Measurements from ENCODE around the gene KIF26A.

Gene KIF26A

GRCh38 chr14:104114421-104115130, 23.8 kb upstream of the KIF26A start:
- Histone ChIP-seq H3K4me1 (ENCODE audit: control insufficient read depth in 2 of 2, insufficient read depth in 2 of 2, low read length in 2 of 2) (peaks cover 7 to 12% of the 10 kb centered on the region in 2 donors), H3K4me3 (ENCODE audit: low read length in 2 of 2) (no peak overlapping the region), H3K27ac (ENCODE audit: low read depth in 2 of 2, low read length in 2 of 2) (no peak overlapping the region)

GRCh38 chr14:104115131-104115600, 23.2 kb upstream of the KIF26A start:
- H3K27me3 ChIP-seq (ENCODE audit: control insufficient read depth in 2 of 2, insufficient read depth in 2 of 2, low read length in 2 of 2) = peaks cover 0 to 10% of the 10 kb centered on the region in 2 donors
- peaks cover 7 to 12% of the 10 kb centered on the region in 2 donors for H3K4me1 ChIP-seq (ENCODE audit: control insufficient read depth in 2 of 2, insufficient read depth in 2 of 2, low read length in 2 of 2)
- H3K9me3 ChIP-seq (ENCODE audit: control insufficient read depth in 2 of 2, low read length in 2 of 2) = no peaks in the 10 kb centered on the region
- no peak overlapping the region for H3K4me3 ChIP-seq (ENCODE audit: low read length in 2 of 2)
- H3K9ac ChIP-seq (ENCODE audit: low read depth in 1 of 2, low read length in 2 of 2) = no peak overlapping the region
- no peaks in the 10 kb centered on the region for H3K36me3 ChIP-seq (ENCODE audit: control insufficient read depth in 2 of 2, insufficient read depth in 2 of 2, low read length in 2 of 2)
- H3K27ac ChIP-seq (ENCODE audit: low read depth in 2 of 2, low read length in 2 of 2) = no peak overlapping the region

More at GRCh38 chr14:104114421-104115130, 23.8 kb upstream of the KIF26A start:
- H3K9me3 ChIP-seq (ENCODE audit: control insufficient read depth in 2 of 2, low read length in 2 of 2) = no peaks in the 10 kb centered on the region
- no peaks in the 10 kb centered on the region for H3K36me3 ChIP-seq (ENCODE audit: control insufficient read depth in 2 of 2, insufficient read depth in 2 of 2, low read length in 2 of 2)
- no peak overlapping the region for H3K9ac ChIP-seq (ENCODE audit: low read depth in 1 of 2, low read length in 2 of 2)
- H3K27me3 ChIP-seq (ENCODE audit: control insufficient read depth in 2 of 2, insufficient read depth in 2 of 2, low read length in 2 of 2) = peaks cover 0 to 10% of the 10 kb centered on the region in 2 donors

- peak overlapping the region; percentile 88 to 89 for H3K27ac ChIP-seq (ENCODE audit: low read depth in 2 of 2, low read length in 2 of 2)
Measured at GRCh38 chr14:104115691-104116287, 22.6 kb upstream of the KIF26A start.

GRCh38 chr14:104116288-104116755, 22.1 kb upstream of the KIF26A start:
- peaks cover 7 to 10% of the 10 kb centered on the region in 2 donors for H3K4me1 ChIP-seq (ENCODE audit: control insufficient read depth in 2 of 2, insufficient read depth in 2 of 2, low read length in 2 of 2)
- no peaks in the 10 kb centered on the region for H3K9me3 ChIP-seq (ENCODE audit: control insufficient read depth in 2 of 2, low read length in 2 of 2)
- H3K9ac ChIP-seq (ENCODE audit: low read depth in 1 of 2, low read length in 2 of 2) = peak overlapping the region; percentile 77 to 79
- peak overlapping the region; percentile 88 to 89 for H3K27ac ChIP-seq (ENCODE audit: low read depth in 2 of 2, low read length in 2 of 2)
- no peaks in the 10 kb centered on the region for H3K36me3 ChIP-seq (ENCODE audit: control insufficient read depth in 2 of 2, insufficient read depth in 2 of 2, low read length in 2 of 2)
- peak overlapping the region; percentile 71 to 76 for H3K4me3 ChIP-seq (ENCODE audit: low read length in 2 of 2)
- H3K27me3 ChIP-seq (ENCODE audit: control insufficient read depth in 2 of 2, insufficient read depth in 2 of 2, low read length in 2 of 2) = peaks cover 0 to 7% of the 10 kb centered on the region in 2 donors

More at GRCh38 chr14:104115691-104116287, 22.6 kb upstream of the KIF26A start:
- H3K27me3 ChIP-seq (ENCODE audit: control insufficient read depth in 2 of 2, insufficient read depth in 2 of 2, low read length in 2 of 2) = peaks cover 0 to 10% of the 10 kb centered on the region in 2 donors
- no peaks in the 10 kb centered on the region for H3K9me3 ChIP-seq (ENCODE audit: control insufficient read depth in 2 of 2, low read length in 2 of 2)
- peak overlapping the region; percentile 77 to 79 for H3K9ac ChIP-seq (ENCODE audit: low read depth in 1 of 2, low read length in 2 of 2)
- peak overlapping the region; percentile 71 to 76 for H3K4me3 ChIP-seq (ENCODE audit: low read length in 2 of 2)
- H3K4me1 ChIP-seq (ENCODE audit: control insufficient read depth in 2 of 2, insufficient read depth in 2 of 2, low read length in 2 of 2) = peaks cover 7 to 12% of the 10 kb centered on the region in 2 donors
- H3K36me3 ChIP-seq (ENCODE audit: control insufficient read depth in 2 of 2, insufficient read depth in 2 of 2, low read length in 2 of 2) = no peaks in the 10 kb centered on the region

GRCh38 chr14:104116756-104117340, 21.5 kb upstream of the KIF26A start:
- Histone ChIP-seq H3K36me3 (ENCODE audit: control insufficient read depth in 2 of 2, insufficient read depth in 2 of 2, low read length in 2 of 2) (no peaks in the 10 kb centered on the region), H3K9me3 (ENCODE audit: control insufficient read depth in 2 of 2, low read length in 2 of 2) (no peaks in the 10 kb centered on the region), H3K4me3 (ENCODE audit: low read length in 2 of 2) (peak overlapping the region; percentile 71 to 76), H3K27ac (ENCODE audit: low read depth in 2 of 2, low read length in 2 of 2) (peak overlapping the region; percentile 88 to 89), H3K9ac (ENCODE audit: low read depth in 1 of 2, low read length in 2 of 2) (peak overlapping the region; percentile 77 to 79), H3K27me3 (ENCODE audit: control insufficient read depth in 2 of 2, insufficient read depth in 2 of 2, low read length in 2 of 2) (peaks cover 0 to 7% of the 10 kb centered on the region in 2 donors), H3K4me1 (ENCODE audit: control insufficient read depth in 2 of 2, insufficient read depth in 2 of 2, low read length in 2 of 2) (peaks cover 7 to 9% of the 10 kb centered on the region in 2 donors)

GRCh38 chr14:104117341-104118005, 20.9 kb upstream of the KIF26A start:
- Histone ChIP-seq H3K4me3 (ENCODE audit: low read length in 2 of 2) (peak overlapping the region; percentile 60 to 69), H3K9ac (ENCODE audit: low read depth in 1 of 2, low read length in 2 of 2) (peak overlapping the region in 1 of 2 donors; percentile 77), H3K27me3 (ENCODE audit: control insufficient read depth in 2 of 2, insufficient read depth in 2 of 2, low read length in 2 of 2) (peaks cover 0 to 7% of the 10 kb centered on the region in 2 donors), H3K4me1 (ENCODE audit: control insufficient read depth in 2 of 2, insufficient read depth in 2 of 2, low read length in 2 of 2) (peaks cover 7 to 9% of the 10 kb centered on the region in 2 donors), H3K9me3 (ENCODE audit: control insufficient read depth in 2 of 2, low read length in 2 of 2) (no peaks in the 10 kb centered on the region), H3K27ac (ENCODE audit: low read depth in 2 of 2, low read length in 2 of 2) (peak overlapping the region; percentile 79 to 88), H3K36me3 (ENCODE audit: control insufficient read depth in 2 of 2, insufficient read depth in 2 of 2, low read length in 2 of 2) (no peaks in the 10 kb centered on the region)

GRCh38 chr14:104118006-104118844, 20.2 kb upstream of the KIF26A start:
- Histone ChIP-seq H3K4me3 (ENCODE audit: low read length in 2 of 2) (peak overlapping the region; percentile 41 to 69), H3K27ac (ENCODE audit: low read depth in 2 of 2, low read length in 2 of 2) (peak overlapping the region; percentile 79 to 88), H3K9me3 (ENCODE audit: control insufficient read depth in 2 of 2, low read length in 2 of 2) (no peaks in the 10 kb centered on the region), H3K27me3 (ENCODE audit: control insufficient read depth in 2 of 2, insufficient read depth in 2 of 2, low read length in 2 of 2) (peaks cover 0 to 7% of the 10 kb centered on the region in 2 donors), H3K36me3 (ENCODE audit: control insufficient read depth in 2 of 2, insufficient read depth in 2 of 2, low read length in 2 of 2) (no peaks in the 10 kb centered on the region), H3K9ac (ENCODE audit: low read depth in 1 of 2, low read length in 2 of 2) (peak overlapping the region in 1 of 2 donors; percentile 77), H3K4me1 (ENCODE audit: control insufficient read depth in 2 of 2, insufficient read depth in 2 of 2, low read length in 2 of 2) (peaks cover 7 to 9% of the 10 kb centered on the region in 2 donors)

- Histone ChIP-seq H3K9me3 (ENCODE audit: control insufficient read depth in 2 of 2, low read length in 2 of 2) (no peaks in the 10 kb centered on the region), H3K36me3 (ENCODE audit: control insufficient read depth in 2 of 2, insufficient read depth in 2 of 2, low read length in 2 of 2) (no peaks in the 10 kb centered on the region), H3K27ac (ENCODE audit: low read depth in 2 of 2, low read length in 2 of 2) (no peak overlapping the region), H3K4me1 (ENCODE audit: control insufficient read depth in 2 of 2, insufficient read depth in 2 of 2, low read length in 2 of 2) (peaks cover 7 to 9% of the 10 kb centered on the region in 2 donors), H3K27me3 (ENCODE audit: control insufficient read depth in 2 of 2, insufficient read depth in 2 of 2, low read length in 2 of 2) (peaks cover 0 to 7% of the 10 kb centered on the region in 2 donors), H3K4me3 (ENCODE audit: low read length in 2 of 2) (no peak overlapping the region), H3K9ac (ENCODE audit: low read depth in 1 of 2, low read length in 2 of 2) (no peak overlapping the region)
Measured at GRCh38 chr14:104119119-104119487, 19.3 kb upstream of the KIF26A start.
